IPS-18a (cell line): ENCODE results near the gene CUL4B.

Source experiments
- H3K27ac ChIP-seq: one replicate; pipeline ENCODE4 v1.5.1; 2013; ENCODE audit warnings: low read length
- H3K27me3 ChIP-seq: one replicate; pipeline ENCODE4 v1.6.1; 2013; ENCODE audit warnings: mild to moderate bottlenecking, low read length; ENCODE audit not compliant: control insufficient read depth, insufficient read depth
- H3K36me3 ChIP-seq: one replicate; pipeline ENCODE4 v1.6.1; 2013; ENCODE audit warnings: low read depth, low read length; ENCODE audit not compliant: control insufficient read depth
- H3K4me1 ChIP-seq: one replicate; pipeline ENCODE4 v1.6.1; 2013; ENCODE audit warnings: low read depth, low read length; ENCODE audit not compliant: control insufficient read depth
- H3K4me3 ChIP-seq: one replicate; pipeline ENCODE4 v1.5.1; 2013; ENCODE audit warnings: low read length
- H3K9ac ChIP-seq: one replicate; pipeline ENCODE4 v1.6.1; 2013; ENCODE audit warnings: mild to moderate bottlenecking, low read length, moderate library complexity
- H3K9me3 ChIP-seq: one replicate; pipeline ENCODE4 v1.6.1; 2013; ENCODE audit warnings: low read depth, low read length; ENCODE audit not compliant: control insufficient read depth

CUL4B gene

DNA sequence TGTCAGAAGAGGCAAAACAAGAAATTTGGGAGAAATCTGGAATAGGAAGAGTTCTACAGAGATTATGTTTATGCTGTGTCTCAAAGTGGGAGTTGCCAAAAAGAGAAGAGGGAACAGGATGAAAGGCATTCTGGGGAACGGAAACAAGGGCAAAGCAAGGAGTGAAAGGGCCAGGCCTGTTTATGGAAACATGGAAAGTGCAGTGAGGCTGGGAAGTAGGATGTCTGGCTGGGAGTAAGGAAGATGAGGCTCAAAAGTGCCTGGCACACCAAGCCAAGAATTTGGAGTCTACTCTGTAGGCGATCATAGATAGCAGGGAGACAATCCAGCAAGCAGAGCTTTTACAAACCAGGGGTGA is 1.8 kb upstream of the CUL4B start:
- H3K9ac ChIP-seq: no peak overlapping the region
- H3K27ac ChIP-seq: no peak overlapping the region
- no peaks in the 10 kb centered on the region for H3K4me1 ChIP-seq
- peaks cover under 1% of the 10 kb centered on the region for H3K36me3 ChIP-seq
- H3K9me3 ChIP-seq: peaks cover 5% of the 10 kb centered on the region
- peak overlapping the region; percentile 85 for H3K4me3 ChIP-seq
- H3K27me3 ChIP-seq: no peaks in the 10 kb centered on the region

DNA sequence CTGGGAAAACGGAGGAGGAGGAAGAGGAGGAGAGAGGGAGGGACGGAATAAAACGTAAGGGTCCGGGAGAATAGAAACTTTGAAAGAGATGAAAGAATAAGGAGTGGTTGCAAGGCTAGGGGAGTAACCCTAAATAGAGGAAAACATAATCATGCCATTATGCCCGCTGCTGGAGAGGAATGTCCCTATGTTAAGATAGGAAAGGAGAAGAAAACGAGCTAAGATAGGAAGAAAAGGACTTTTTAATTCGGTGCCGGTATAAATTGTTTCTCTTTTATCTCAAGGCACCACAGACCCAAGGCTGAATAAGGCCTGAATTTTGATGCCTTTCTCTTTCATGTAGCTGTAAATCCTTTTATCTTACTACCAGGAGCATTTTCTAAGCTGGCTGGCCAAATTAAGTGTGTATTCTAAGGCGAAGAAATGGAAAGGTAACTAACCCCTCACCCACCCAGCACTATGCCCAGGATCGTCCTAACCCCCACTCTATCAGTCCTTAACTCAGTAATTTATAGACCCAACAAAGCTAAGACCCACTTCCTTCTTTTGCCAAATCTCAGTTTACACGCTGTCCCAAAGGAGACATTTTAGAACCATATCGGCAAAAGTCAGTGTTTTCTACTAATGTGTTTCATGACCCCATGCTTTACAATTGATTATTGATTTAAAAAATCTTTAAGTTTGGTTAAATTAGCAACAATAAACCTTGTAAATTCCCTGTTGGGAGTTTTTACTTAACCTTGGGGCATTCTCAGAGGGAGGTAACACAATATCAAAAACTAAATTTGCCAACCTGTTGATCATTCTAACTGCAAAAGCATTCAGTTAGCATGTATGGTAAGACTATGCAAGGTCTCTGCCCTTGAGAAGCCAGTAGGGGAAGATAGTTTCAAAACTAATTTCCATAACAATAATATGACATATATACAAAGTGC is 1.1 kb upstream of the CUL4B start:
- no peaks in the 10 kb centered on the region for H3K27me3 ChIP-seq
- no peaks in the 10 kb centered on the region for H3K4me1 ChIP-seq
- H3K4me3 ChIP-seq: peak overlapping the region; percentile 85
- H3K9me3 ChIP-seq: peaks cover 5% of the 10 kb centered on the region
- H3K27ac ChIP-seq: no peak overlapping the region
- peak overlapping the region; percentile 79 for H3K9ac ChIP-seq
- H3K36me3 ChIP-seq: peaks cover 5% of the 10 kb centered on the region

DNA sequence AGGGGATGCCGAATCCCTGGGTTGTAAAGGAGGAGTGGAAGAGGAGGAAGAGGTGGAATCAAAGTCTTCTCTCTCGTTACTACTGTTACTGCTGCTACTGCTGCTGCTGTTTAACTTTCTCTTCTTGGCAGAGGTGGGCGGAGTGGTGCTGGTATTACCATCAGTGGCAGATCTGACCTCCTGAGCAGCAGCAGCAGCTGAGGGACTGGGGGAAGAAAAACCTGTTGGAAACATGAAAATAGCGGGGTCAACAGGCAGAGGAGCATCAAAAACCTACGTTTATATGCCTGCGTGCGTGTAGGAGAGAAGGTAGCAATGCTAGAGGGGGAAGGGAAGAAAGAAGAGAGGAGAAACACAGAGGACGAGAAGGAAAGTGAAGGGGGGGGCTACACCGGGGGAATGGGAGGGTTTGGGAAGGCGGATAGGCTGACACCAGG is 339 bp downstream of the CUL4B start:
- Histone ChIP-seq H3K36me3 (peaks cover 11% of the 10 kb centered on the region), H3K27ac (peak overlapping the region; percentile 17), H3K4me3 (peak overlapping the region; percentile 85), H3K27me3 (no peaks in the 10 kb centered on the region), H3K9me3 (peaks cover 5% of the 10 kb centered on the region), H3K4me1 (no peaks in the 10 kb centered on the region), H3K9ac (peak overlapping the region; percentile 79)

DNA sequence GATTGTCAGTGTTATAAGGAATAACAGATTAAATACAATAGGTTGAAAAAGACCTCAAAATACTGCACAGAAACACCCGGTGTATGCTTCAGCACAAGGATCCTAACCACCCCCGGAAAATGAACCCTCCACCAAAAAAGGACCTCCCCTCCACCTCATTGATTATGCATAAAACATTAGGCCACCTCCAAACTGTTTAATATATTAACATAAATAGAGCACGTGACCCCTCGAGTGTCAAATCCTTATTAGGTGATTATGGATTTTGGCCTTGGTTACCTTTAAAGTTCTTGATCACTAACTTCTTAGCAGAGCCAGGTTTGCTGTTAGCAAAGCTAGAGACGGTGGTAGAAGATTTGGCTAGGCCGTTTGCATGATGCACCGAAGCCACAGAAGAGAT is 958 bp downstream of the CUL4B start:
- Histone ChIP-seq H3K4me3 (peak overlapping the region; percentile 85), H3K36me3 (peaks cover 11% of the 10 kb centered on the region), H3K9ac (peak overlapping the region; percentile 79), H3K27me3 (no peaks in the 10 kb centered on the region), H3K27ac (no peak overlapping the region), H3K4me1 (no peaks in the 10 kb centered on the region), H3K9me3 (peaks cover 5% of the 10 kb centered on the region)

DNA sequence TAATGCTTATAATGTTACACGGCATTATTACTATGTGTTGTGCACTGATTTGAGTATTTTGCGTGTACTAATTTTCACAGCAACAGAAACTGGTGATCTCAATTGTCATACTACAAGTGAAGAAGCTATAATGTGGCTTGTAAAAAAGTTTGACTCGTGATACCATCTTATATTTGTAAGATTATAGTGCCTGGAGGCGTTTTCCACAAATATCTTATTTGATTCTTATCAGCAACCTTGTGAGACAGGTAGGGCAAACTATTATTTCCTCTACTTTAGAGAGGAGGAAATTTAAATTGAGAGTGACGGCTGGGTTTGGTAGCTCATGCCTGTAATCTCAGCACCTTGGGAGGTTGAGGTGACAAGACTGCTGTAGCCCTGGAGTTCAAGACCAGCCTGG is 4.5 kb downstream of the CUL4B start:
- Histone ChIP-seq H3K9me3 (peaks cover 5% of the 10 kb centered on the region), H3K9ac (no peak overlapping the region), H3K4me1 (no peaks in the 10 kb centered on the region), H3K36me3 (peaks cover 11% of the 10 kb centered on the region), H3K27me3 (no peaks in the 10 kb centered on the region), H3K27ac (no peak overlapping the region), H3K4me3 (no peak overlapping the region)

DNA sequence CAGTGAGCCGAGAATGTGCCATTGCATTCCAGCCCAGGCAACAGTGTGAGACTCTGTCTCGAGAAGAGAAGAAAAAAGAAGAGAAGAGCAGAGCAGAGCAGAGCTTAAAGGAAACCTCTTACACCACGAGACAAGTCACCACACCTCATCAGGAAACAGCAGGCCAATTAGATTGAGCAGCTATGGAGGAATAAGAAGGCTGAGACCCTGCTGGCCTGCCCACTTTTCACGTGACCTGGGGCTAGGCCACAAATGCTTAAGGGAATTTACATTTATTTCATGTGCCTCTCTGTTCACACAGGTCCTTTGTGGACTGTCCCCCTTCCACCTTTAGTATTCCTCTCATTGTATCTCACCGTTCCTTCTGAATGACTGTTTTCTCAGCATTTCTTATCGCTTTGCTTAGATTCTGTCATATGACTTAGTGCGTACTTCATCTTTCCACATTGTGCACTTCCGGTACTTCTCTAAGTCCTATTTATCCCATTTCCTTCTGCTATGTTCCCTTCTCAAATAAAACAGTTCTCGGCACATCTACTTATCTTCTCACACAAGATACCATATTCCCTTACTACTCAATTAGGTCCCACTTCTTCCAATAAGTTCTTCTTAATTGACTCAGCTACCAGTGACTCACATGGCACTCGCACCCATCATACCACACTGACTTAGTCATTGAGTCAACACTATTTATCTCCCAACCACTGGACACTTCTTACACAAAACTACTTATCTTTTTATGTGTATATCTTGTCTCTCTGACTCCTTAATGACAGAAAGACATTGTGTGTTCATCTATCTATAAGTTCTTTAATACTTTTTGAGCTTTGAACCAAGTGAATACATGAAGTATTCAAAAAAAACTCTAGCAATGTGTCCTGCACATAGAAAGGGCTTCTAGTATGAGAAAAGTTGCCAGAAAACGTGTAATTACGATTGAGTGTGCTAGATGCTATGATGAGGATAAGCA is 11.0 kb downstream of the CUL4B start:
- Histone ChIP-seq H3K4me3 (no peak overlapping the region), H3K4me1 (no peaks in the 10 kb centered on the region), H3K27me3 (no peaks in the 10 kb centered on the region), H3K9ac (no peak overlapping the region), H3K27ac (no peak overlapping the region), H3K36me3 (peaks cover 7% of the 10 kb centered on the region), H3K9me3 (peaks cover 7% of the 10 kb centered on the region)

DNA sequence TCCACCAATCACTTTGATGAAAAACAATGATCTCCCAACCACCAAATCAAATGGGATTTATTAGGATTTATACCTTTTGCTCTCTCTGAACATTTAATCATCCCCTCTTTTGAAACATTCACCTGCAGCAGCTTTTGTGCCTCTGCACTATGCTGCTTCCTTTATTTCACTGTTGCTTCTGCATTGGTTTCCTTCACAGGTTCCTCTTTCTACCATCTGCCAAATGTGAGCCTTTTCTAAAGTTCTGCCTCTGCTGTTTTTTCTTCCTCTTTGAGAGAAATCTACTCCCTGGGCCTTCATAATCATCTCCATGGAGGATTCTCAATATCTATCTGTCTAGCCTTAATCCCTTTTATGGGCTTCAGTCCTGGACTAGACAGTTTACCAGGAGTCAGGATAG is 24.7 kb downstream of the CUL4B start:
- Histone ChIP-seq H3K4me1 (no peaks in the 10 kb centered on the region), H3K4me3 (no peak overlapping the region), H3K27ac (no peak overlapping the region), H3K36me3 (peaks cover 52% of the 10 kb centered on the region), H3K9ac (no peak overlapping the region), H3K27me3 (no peaks in the 10 kb centered on the region), H3K9me3 (peaks cover 18% of the 10 kb centered on the region)

DNA sequence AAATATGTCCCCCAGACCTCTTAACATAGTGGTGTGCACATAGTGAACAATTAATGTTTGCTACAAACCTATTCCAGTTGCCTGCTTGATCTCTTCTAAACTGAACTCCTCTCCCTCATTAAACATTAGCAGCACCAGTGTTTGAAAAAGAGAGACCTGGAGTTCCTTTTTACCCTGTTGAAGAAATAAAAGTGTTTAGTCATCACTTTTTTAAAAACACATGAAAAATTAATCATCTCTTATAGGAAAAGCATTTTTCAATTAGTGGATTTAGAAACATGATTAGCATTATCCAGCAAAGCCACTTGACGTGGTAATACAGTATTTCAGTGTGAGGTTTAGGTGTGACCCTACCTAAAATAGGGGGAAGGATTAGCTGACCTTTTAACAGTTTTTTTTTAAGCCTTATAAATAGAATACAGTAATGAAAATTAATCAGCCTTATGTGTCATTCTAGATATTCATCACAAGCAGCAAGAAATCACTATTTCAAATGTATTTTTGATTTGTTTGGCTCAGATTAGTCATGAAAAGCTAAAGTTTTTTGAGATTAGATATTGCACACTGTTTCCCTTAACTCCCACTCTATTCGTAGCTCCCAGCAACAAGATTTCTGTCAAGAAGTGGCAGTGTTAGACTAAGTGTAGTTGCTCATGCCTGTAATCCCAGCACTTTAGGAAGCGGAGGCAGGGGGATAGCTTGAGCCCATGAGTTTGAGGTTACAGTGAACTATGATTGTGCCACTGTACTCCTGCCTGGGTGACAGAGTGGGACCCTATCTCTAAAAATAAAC is 26.2 kb downstream of the CUL4B start:
- Histone ChIP-seq H3K36me3 (peaks cover 48% of the 10 kb centered on the region), H3K27me3 (no peaks in the 10 kb centered on the region), H3K4me3 (no peak overlapping the region), H3K27ac (no peak overlapping the region), H3K9me3 (peaks cover 9% of the 10 kb centered on the region), H3K4me1 (no peaks in the 10 kb centered on the region), H3K9ac (no peak overlapping the region)

DNA sequence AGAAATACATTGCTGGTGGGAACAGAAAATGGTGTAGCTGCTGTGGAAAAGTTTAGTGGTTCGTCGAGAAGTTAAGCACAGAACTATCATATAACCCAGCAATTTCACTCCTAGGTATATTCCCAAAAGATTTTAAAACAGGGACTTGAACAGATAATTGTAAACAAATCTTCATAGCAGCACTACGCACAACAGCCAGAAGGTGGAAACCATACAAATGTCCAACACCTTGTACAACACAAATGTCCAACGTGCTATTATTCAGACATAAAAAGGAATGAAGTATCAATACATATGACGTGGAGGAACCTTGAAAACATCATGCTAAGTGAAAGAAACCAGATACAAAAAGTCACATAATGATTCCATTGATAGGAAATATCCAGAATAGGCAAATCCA is 37.9 kb downstream of the CUL4B start:
- no peaks in the 10 kb centered on the region for H3K4me1 ChIP-seq
- H3K27me3 ChIP-seq: no peaks in the 10 kb centered on the region
- no peak overlapping the region for H3K9ac ChIP-seq
- no peak overlapping the region for H3K4me3 ChIP-seq
- no peak overlapping the region for H3K27ac ChIP-seq
- peaks cover 19% of the 10 kb centered on the region for H3K9me3 ChIP-seq
- H3K36me3 ChIP-seq: peaks cover 9% of the 10 kb centered on the region

DNA sequence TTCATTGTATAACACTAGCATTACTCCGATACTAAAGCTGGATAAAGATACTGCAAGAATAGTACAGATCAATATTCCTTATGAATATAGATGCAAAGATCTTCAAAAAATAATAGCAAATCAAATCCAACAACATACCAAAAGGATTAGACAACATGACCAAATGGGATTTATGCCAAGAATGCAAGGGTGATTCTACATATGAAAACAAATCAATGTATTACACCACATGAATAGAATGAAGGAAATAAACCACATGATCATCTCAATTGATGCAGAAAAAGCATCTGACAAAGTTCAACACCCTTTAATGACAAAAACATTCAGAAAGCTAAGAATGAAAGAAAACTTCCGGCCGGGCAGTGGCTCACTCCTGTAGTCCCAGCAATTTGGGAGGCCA is 42.8 kb downstream of the CUL4B start:
- Histone ChIP-seq H3K9ac (no peak overlapping the region), H3K9me3 (peaks cover 8% of the 10 kb centered on the region), H3K27me3 (no peaks in the 10 kb centered on the region), H3K4me1 (no peaks in the 10 kb centered on the region), H3K36me3 (no peaks in the 10 kb centered on the region), H3K4me3 (no peak overlapping the region), H3K27ac (no peak overlapping the region)

DNA sequence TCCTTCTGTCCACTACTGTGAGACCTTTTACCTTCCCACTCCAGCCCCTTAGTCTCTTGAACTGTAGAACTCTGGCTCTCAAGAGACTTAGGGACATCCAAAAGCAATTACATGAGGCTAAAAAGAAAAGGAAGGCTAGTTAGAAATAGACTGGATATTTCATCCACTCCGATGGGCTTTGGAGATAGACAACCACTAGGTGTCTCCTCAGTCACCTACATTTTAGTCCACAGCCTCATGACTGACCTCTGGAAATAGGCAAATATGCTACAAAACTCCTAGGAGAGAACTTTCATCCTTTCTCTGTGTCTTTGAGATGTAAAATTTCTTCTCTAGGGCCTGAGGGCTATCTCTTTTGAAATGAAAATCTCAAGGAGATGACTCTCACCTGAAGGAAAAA is 46.5 kb downstream of the CUL4B start:
- Histone ChIP-seq H3K9ac (no peak overlapping the region), H3K9me3 (peaks cover 3% of the 10 kb centered on the region), H3K4me1 (no peaks in the 10 kb centered on the region), H3K27ac (no peak overlapping the region), H3K4me3 (no peak overlapping the region), H3K27me3 (no peaks in the 10 kb centered on the region), H3K36me3 (no peaks in the 10 kb centered on the region)
